GM23248 (cell line): ENCODE results near the gene ACAP2.

ENCODE experiments used
- EZH2 ChIP-seq: fragments of 200-600 bp; sonication (generic); IDR thresholded peaks from 2 replicates; pipeline ENCODE4 v1.6.1; 2018; ENCODE audit warnings: antibody characterized with exemption, mild to moderate bottlenecking; ENCODE audit not compliant: insufficient read depth, poor library complexity, severe bottlenecking
- EZH2phosphoT487 ChIP-seq: fragments of 200-600 bp; sonication (generic); IDR thresholded peaks from 2 replicates; pipeline ENCODE4 v1.6.1; 2018; ENCODE audit warnings: antibody characterized with exemption, moderate library complexity, mild to moderate bottlenecking, low read depth; ENCODE audit not compliant: insufficient read depth

GRCh38 chr3:195334967-195335366 is 107.9 kb downstream of the ACAP2 start:
- no peak for TF ChIP-seq EZH2phosphoT487
- no peak for TF ChIP-seq EZH2
